Measurements from ENCODE around the gene PHF21B.

Gene PHF21B

DNA sequence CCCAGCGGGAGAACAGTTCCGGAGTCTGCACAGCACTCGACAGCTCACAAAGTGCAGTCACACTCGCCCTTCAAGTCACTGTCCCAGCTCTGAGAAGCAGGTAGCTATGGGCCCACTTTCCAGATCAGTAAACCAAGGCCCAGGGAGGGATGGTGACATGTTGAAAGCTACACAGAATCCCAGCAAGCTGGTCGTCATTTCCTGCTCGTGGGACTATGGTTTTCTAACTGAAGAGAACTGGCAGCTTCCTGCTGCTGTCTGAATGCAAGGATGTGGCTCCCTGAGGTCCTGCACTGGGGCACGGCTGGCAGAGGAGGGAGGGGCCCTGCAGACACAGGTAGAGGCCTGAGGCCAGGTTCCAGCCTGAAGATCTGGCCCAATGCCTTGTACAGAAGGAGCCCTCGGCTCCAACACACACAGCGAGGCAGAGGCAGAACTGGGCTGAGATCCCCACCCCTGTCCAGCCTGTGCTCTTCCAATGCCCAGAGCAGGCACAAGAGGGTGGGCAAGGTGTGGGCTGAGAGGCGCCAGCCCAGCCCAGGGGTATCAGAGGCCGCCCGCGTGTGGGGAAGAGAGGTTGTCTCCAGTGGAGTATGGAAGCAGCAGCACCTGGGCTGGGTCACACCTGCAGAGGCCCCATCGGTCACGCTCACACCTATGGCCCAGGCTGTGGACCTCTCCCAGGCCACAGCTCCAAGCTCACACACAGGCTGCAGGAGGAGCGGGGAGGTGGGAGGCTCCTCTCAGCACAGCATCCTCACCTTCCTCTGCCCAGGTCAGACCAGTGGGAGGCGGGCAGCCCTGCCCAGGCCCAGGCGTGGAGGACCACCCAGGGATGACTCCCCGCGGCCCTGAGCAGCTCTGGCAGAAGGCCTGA is 119.2 kb downstream of the PHF21B start:
- DNase-seq = no peak

DNA sequence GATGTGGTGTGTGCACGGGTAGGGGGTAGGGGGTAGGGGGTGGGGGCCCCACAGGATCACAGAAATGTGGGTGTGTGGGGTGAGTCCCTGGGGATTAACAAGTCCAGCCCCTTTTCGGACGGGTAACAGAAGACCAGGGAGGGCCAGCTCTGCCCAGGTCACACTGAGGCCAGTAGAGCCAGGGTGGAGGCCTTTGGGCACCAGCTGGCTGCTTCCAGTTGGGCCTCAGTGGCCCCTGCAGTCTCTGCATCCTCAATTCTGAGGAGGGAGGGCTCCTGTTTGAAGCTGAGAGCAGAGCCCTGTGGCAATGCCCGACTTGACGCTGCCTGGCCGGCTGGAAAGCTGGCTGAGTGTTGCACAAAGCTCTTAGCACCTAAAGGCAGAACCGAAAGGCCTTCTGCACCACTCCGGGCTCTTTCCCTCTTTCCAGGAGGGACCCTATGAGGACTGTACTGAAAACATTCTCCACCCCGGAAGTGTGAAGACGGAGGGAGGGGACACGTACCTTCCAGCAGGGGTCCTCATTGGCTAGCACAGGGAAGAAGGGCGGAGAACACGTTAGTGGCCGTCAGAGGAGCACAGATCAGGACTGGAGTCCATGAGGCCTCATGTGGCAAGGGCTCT is 120.4 kb downstream of the PHF21B start:
- DNase-seq = no peak

GRCh38 chr22:44888491-44889254 is 121.1 kb downstream of the PHF21B start:
- no peak for DNase-seq

- DNase-seq = no peak
Measured at GRCh38 chr22:44887941-44888366, 121.9 kb downstream of the PHF21B start.

GRCh38 chr22:44885806-44886360 is 123.9 kb downstream of the PHF21B start:
- DNase-seq = no peak

GRCh38 chr22:44884968-44885805 is 124.6 kb downstream of the PHF21B start:
- no peak for DNase-seq

GRCh38 chr22:44884562-44884961 is 125.2 kb downstream of the PHF21B start:
- no peak for DNase-seq

DNA sequence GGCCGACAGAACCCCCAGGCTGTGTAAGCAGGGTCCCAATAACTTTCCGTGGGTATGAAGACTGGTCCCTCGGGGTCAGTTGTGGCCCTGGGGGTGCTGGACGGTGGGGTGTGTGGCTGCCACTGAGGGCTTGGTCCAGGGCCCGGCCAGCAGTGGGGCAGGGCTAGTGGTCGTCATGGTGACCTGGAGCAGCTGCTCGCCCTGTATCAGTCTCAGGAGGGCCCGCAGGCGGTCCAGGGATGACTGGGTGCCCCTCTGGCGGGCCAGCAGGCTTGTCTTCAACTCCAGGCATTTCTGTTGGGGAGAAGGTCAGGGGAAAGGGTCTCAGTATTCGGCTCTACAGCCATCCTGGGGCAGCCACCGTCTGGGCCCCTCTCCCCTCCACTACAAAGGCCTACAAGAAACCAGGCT is 126.8 kb downstream of the PHF21B start:
- no peak for DNase-seq

- no peak for DNase-seq
Measured at GRCh38 chr22:44882226-44882905, 127.4 kb downstream of the PHF21B start.

- DNase-seq = no peak
Measured at GRCh38 chr22:44881624-44882023, 128.2 kb downstream of the PHF21B start.

GRCh38 chr22:44880610-44881290 is 129.1 kb downstream of the PHF21B start:
- DNase-seq = no peak

GRCh38 chr22:44879301-44879680 is 130.5 kb downstream of the PHF21B start:
- DNase-seq = no peak

- DNase-seq = no peak
Measured at GRCh38 chr22:44878483-44879300, 131.1 kb downstream of the PHF21B start.

DNA sequence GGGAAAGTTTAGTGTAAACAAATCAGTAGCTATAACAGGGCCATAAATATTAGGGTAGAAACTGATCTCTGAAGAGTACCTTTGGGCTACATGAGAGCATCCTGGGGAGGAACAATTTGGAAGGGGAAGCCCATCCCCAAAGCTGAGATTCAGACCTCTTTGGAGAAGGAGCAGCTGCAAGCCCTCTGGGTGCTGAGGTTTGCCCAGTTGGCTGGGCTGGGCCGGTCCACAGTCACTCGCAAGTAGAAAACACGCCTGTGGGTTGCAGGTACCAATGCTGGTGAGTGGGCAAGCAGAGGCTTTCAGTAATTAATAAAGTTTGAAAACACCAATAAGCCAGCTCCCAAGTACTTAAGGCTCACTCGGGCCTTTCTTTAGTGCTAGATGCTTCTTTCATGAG is 132.9 kb downstream of the PHF21B start:
- DNase-seq = no peak

DNA sequence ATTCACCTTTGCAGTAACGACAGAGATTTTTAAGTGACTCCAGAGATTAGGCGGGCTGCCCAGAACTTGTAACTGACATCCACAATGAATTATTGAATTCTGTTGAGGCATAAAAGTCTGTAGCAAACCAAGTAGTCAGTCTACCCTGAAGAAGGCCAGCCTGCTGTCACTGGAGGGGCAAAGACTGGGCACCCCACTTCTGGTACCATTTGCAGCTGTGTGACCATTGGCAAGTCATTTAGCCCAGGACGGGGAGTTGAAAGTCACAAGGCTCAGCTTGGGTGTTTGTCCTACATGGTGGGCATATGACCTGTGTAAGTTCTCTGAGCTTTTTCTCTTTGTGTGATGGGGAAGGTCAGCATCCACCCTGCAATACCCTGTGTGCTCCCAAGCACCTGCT is 138.0 kb downstream of the PHF21B start:
- no peak for DNase-seq

DNA sequence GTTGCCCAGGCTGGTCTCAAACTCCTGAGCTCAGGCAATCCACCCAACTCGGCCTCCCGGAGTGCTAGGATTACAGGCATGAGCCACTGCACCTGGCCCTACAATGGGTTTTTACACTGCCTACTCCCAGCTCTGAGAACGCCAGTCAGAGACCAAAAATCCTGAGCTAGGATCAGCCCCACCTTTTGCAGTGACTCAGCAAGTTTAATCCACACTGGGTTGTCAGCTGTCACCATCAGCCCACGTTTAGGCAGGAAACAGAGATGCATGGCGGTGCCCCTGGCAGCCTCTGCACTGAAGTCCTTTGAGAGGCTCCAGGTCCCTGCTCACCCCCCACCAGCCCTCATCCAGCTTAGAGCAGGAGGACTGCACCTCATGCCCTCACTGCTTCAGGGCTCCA is 139.8 kb downstream of the PHF21B start:
- DNase-seq = peak in 1 of 2 experiments; percentile 27

DNA sequence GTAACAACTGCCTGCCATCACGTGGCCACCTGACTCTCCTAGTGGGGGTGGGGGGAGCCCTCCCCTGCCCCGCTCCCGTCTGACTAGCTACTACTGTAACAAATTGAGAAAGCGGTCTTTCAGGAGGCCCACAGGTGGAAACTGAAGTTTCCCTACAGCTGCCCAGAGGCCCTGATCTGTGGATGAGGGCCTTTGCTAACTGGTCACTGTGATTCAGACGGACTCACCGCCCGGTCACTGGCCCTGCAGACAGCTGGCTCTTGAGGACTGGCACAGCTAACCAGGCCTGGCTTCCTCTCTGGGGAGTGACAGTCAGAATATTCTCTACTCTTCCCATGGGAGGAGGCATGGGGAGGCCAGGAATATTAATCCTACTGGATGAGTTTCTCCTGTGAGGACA is 140.6 kb downstream of the PHF21B start:
- DNase-seq = no peak

- no peak for DNase-seq
Measured at GRCh38 chr22:44865193-44866057, 144.4 kb downstream of the PHF21B start.

All from NCI-H2081 (cell line).